Ishikawa (cell line): ENCODE data around the gene RIIAD1.

Source experiments
- EP300 ChIP-seq: IDR thresholded peaks from 2 replicates; pipeline ENCODE4 v1.6.1; 2012; ENCODE audit warnings: borderline replicate concordance
- FOXM1 ChIP-seq: IDR thresholded peaks from 2 replicates; pipeline ENCODE4 v1.6.1; 2012; ENCODE audit warnings: low read depth, borderline replicate concordance
- ZBTB7A ChIP-seq: IDR thresholded peaks from 2 replicates; pipeline ENCODE4 v1.6.1; 2012; ENCODE audit warnings: low read depth

GRCh38 chr1:151681923-151682322, 39.4 kb upstream of the RIIAD1 start:
- TF ChIP-seq FOXM1 (no peak), ZBTB7A (no peak), EP300 (no peak)
